ENCODE data around the gene COPG1. TPM values are rescaled to one million over a fixed set of nuclear protein-coding genes. Genes with fewer than 3 reads are reported as not detected.

COPG1 gene
- total RNA-seq, 1 experiment from 2014 or later: 132 TPM

GRCh38 chr3:129231331-129232119 is 17.9 kb upstream of the COPG1 start:
- no peaks in the 10 kb centered on the region; the same call in 1 of the 2 replicates for H3K27me3 Mint-ChIP-seq (ENCODE audit: low read depth)
- ATAC-seq (no peak), DNase-seq (ENCODE audit: low spot score) (no peak)
- no peak for TF ChIP-seq ZNF512 (CRISPR knock-in tag; IDR thresholded peaks at IDR 0.05; ENCODE audit: borderline replicate concordance)
- no peak for TF ChIP-seq CTCF (IDR thresholded peaks at IDR 0.05)
- no peak for TF ChIP-seq ATF3 (CRISPR knock-in tag; conservative IDR thresholded peaks at IDR 0.05)
- TF ChIP-seq ZNF416 (CRISPR knock-in tag; IDR thresholded peaks at IDR 0.05): no peak
- no peak for TF ChIP-seq JUN (CRISPR knock-in tag; IDR thresholded peaks at IDR 0.05)
- TF ChIP-seq ZBTB21 (CRISPR knock-in tag; IDR thresholded peaks at IDR 0.05; ENCODE audit: borderline replicate concordance): no peak
- no peak for TF ChIP-seq USF1 (CRISPR knock-in tag; IDR thresholded peaks at IDR 0.05)
- TF ChIP-seq NR1H2 (CRISPR knock-in tag; IDR thresholded peaks at IDR 0.05): no peak
- TF ChIP-seq IRF1 (CRISPR knock-in tag; IDR thresholded peaks at IDR 0.05): no peak
- no peak for TF ChIP-seq E2F1 (CRISPR knock-in tag; IDR thresholded peaks at IDR 0.05)
- no peak for TF ChIP-seq ZNF121 (CRISPR knock-in tag; IDR thresholded peaks at IDR 0.05)
- TF ChIP-seq TCF7 (CRISPR knock-in tag; IDR thresholded peaks at IDR 0.05; ENCODE audit: low read depth): no peak
- H3K4me1 Mint-ChIP-seq: peaks cover 24% of the 10 kb centered on the region
- ChIA-PET CTCF (no interaction called here), POLR2A (no interaction called here)
- H3K27ac Mint-ChIP-seq: no peak overlapping the region
- H3K9me3 Mint-ChIP-seq: 0 out of 2 replicates have a peak, but pooled peaks cover 4% of the 10 kb centered on the region
- no peaks in the 10 kb centered on the region for H3K36me3 Mint-ChIP-seq
- H3K4me3 Mint-ChIP-seq: no peak overlapping the region

- Mint-ChIP-seq H3K4me1 (peaks cover 13% of the 10 kb centered on the region), H3K27ac (peak overlapping the region; percentile 44; the same call in 1 of the 2 replicates), H3K27me3 (ENCODE audit: low read depth) (no peaks in the 10 kb centered on the region; the same call in 1 of the 2 replicates), H3K4me3 (no peak overlapping the region), H3K9me3 (0 out of 2 replicates have a peak, but pooled peaks cover 4% of the 10 kb centered on the region), H3K36me3 (no peaks in the 10 kb centered on the region)
- CTCF ChIA-PET: interaction anchor here (0.7 to 1.2 kb wide), 3 partner anchors 12 to 79 kb away, joined by 3 to 5 read pairs (median 4); no protein-coding TSS in a partner anchor
- POLR2A ChIA-PET: interaction anchor here (0.5 to 1.2 kb wide), 2 partner anchors 12 to 110 kb away, joined by 3 to 7 read pairs; no protein-coding TSS in a partner anchor
- ATAC-seq (no peak), DNase-seq (ENCODE audit: low spot score) (no peak)
- TF ChIP-seq ETV6 (CRISPR knock-in tag; IDR thresholded peaks at IDR 0.05) (no peak), TEAD4 (CRISPR knock-in tag; IDR thresholded peaks at IDR 0.05) (no peak)
Observed at GRCh38 chr3:129233538-129233937, 15.9 kb upstream of the COPG1 start.

- CTCF ChIA-PET: interaction anchor here (0.7 kb wide), 1 partner anchor 79 kb away, joined by 4 read pairs; no protein-coding TSS in a partner anchor
- no peak overlapping the region for H3K4me3 Mint-ChIP-seq
- no peak for TF ChIP-seq ZNF121 (CRISPR knock-in tag; IDR thresholded peaks at IDR 0.05)
- TF ChIP-seq HMGA2 (CRISPR knock-in tag; IDR thresholded peaks at IDR 0.05): no peak
- no peak for TF ChIP-seq ZNF396 (CRISPR knock-in tag; IDR thresholded peaks at IDR 0.05; ENCODE audit: borderline replicate concordance)
- no peak for TF ChIP-seq E2F1 (CRISPR knock-in tag; IDR thresholded peaks at IDR 0.05)
- no peak for TF ChIP-seq MLX (CRISPR knock-in tag; IDR thresholded peaks at IDR 0.05)
- TF ChIP-seq EMX1 (CRISPR knock-in tag; IDR thresholded peaks at IDR 0.05): no peak
- TF ChIP-seq ERG (CRISPR knock-in tag; IDR thresholded peaks at IDR 0.05): no peak
Observed at GRCh38 chr3:129234441-129234840, 15.0 kb upstream of the COPG1 start.

More at GRCh38 chr3:129234441-129234840, 15.0 kb upstream of the COPG1 start:
- POLR2A ChIA-PET: no interaction called here
- ATAC-seq: no peak
- H3K27ac Mint-ChIP-seq: no peak overlapping the region; the same call in 1 of the 2 replicates
- peaks cover 4% of the 10 kb centered on the region for H3K4me1 Mint-ChIP-seq
- no peaks in the 10 kb centered on the region for H3K27me3 Mint-ChIP-seq (ENCODE audit: low read depth)
- H3K9me3 Mint-ChIP-seq: 0 out of 2 replicates have a peak, but pooled peaks cover 4% of the 10 kb centered on the region
- DNase-seq (ENCODE audit: low spot score): no peak
- H3K36me3 Mint-ChIP-seq: no peaks in the 10 kb centered on the region
